GM13977 (cell line): ENCODE data around the gene GRB14.

Source experiments
- DNase-seq: peaks from one replicate; pipeline ENCODE4 v3.0.0; 2012; ENCODE audit warnings: low spot score
- CTCF ChIP-seq: IDR thresholded peaks from 2 replicates; pipeline ENCODE4 v1.5.1; 2012; ENCODE audit warnings: mild to moderate bottlenecking, control low read depth; ENCODE audit not compliant: insufficient read depth; ENCODE audit errors: extremely low read depth, missing control alignments
- in situ Hi-C: fragments of 300-500 bp; cut with MboI; formaldehyde crosslinking; loops from one replicate; pipeline ENCODE4 v1.12.0; 2022; ENCODE audit warnings: low sequenced_read_pairs, low pct_unique_long_range_greater_than_20kb, mixed read lengths, inconsistent platforms; ENCODE audit not compliant: unreplicated experiment

GRB14 gene

GRCh38 chr2:164567335-164567989 is 53.8 kb downstream of the GRB14 start:
- no peak for TF ChIP-seq CTCF
- no peak for DNase-seq
- in situ Hi-C loops: no loop called here

GRCh38 chr2:164565359-164565758 is 55.9 kb downstream of the GRB14 start:
- no peak for DNase-seq
- in situ Hi-C loops: no loop called here
- no peak for TF ChIP-seq CTCF

GRCh38 chr2:164562666-164563065 is 58.6 kb downstream of the GRB14 start:
- DNase-seq: no peak
- no peak for TF ChIP-seq CTCF
- in situ Hi-C loops: no loop called here

GRCh38 chr2:164561991-164562390 is 59.3 kb downstream of the GRB14 start:
- no peak for DNase-seq
- TF ChIP-seq CTCF: no peak
- in situ Hi-C loops: no loop called here

GRCh38 chr2:164561416-164561815 is 59.9 kb downstream of the GRB14 start:
- in situ Hi-C loops: no loop called here
- TF ChIP-seq CTCF: no peak
- DNase-seq: no peak

GRCh38 chr2:164560902-164561301 is 60.4 kb downstream of the GRB14 start:
- DNase-seq: no peak
- TF ChIP-seq CTCF: no peak
- in situ Hi-C loops: no loop called here

- in situ Hi-C loops: no loop called here
- TF ChIP-seq CTCF: peak; percentile 70
- DNase-seq: peak; percentile 8
Measured at GRCh38 chr2:164560181-164560792, 61.0 kb downstream of the GRB14 start.
